ENCODE data around the gene MNX1.

GRCh38 chr7:156998988-156999957 lies 11.2 kb downstream of the MNX1 start:
- TF ChIP-seq POLR2AphosphoS5 (IDR thresholded peaks at IDR 0.05) (no peak), EZH2 (IDR thresholded peaks at IDR 0.05; ENCODE audit: borderline replicate concordance, insufficient read depth, low read length, poor library complexity, severe bottlenecking) (peak; percentile 32), CTCF (IDR thresholded peaks at IDR 0.05; ENCODE audit: poor library complexity, severe bottlenecking) (no peak), SMC3 (conservative IDR thresholded peaks at IDR 0.05; ENCODE audit: poor library complexity) (no peak)

Data from neural cell (in vitro differentiated cells).